GM19351 (cell line): ENCODE measurements around the gene DCAF15.
A peak's percentile ranks its signal among the peaks of the same experiment; 100 is the strongest.
"Not testable (repeated sequence)": the region's sequence is repeated elsewhere in the genome, so short reads cannot be mapped to it uniquely, and the experiment has no call there.

ENCODE experiments used
- ATAC-seq: cut with Tn5 transposase; IDR thresholded peaks from one replicate; pipeline ENCODE4 v1.9.1; 2021; ENCODE audit warnings: mild to moderate bottlenecking, moderate library complexity; ENCODE audit not compliant: unreplicated experiment

Gene DCAF15, protein sequence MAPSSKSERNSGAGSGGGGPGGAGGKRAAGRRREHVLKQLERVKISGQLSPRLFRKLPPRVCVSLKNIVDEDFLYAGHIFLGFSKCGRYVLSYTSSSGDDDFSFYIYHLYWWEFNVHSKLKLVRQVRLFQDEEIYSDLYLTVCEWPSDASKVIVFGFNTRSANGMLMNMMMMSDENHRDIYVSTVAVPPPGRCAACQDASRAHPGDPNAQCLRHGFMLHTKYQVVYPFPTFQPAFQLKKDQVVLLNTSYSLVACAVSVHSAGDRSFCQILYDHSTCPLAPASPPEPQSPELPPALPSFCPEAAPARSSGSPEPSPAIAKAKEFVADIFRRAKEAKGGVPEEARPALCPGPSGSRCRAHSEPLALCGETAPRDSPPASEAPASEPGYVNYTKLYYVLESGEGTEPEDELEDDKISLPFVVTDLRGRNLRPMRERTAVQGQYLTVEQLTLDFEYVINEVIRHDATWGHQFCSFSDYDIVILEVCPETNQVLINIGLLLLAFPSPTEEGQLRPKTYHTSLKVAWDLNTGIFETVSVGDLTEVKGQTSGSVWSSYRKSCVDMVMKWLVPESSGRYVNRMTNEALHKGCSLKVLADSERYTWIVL

DNA sequence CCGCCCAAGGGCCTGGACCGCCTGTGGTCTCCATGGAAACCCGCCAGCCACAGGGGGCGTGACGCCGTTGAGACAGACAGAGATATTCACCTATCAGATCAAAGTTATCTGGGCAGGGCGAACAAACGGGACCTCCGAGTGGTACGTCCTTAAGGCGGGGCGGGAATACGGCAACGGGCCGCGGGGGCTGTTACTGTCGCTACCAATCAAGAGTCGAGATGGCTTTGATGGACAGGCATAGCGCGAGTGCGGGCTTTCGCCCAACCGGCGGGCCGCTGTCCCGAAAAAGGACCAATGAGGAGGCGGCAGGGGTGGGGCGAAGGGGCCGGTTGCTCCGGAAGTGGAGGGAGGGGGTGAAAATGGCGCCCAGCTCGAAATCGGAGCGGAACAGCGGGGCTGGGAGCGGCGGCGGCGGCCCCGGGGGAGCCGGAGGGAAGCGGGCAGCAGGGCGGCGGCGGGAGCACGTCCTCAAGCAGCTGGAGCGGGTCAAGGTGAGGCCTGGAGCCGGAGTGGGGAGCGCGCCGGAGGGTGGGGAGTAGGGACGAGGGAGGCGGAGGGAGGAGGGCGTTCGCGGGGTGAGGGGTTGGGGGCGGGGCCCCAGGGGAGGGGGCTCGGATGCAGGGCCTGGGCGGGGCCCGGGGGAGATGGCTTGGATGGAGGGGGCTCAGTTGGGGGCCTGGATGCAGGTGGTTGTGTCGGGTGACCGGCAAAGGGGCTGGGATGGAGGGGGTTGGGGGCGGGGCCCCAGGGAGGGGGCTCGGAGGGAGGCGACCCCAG, at the start of gene DCAF15:
DCAF15 (plus strand) TSS at position 356 of the 777 bp plus-strand sequence; CDS start at position 360, 4 bp downstream.
- ATAC-seq, result peak; percentile 96

DNA sequence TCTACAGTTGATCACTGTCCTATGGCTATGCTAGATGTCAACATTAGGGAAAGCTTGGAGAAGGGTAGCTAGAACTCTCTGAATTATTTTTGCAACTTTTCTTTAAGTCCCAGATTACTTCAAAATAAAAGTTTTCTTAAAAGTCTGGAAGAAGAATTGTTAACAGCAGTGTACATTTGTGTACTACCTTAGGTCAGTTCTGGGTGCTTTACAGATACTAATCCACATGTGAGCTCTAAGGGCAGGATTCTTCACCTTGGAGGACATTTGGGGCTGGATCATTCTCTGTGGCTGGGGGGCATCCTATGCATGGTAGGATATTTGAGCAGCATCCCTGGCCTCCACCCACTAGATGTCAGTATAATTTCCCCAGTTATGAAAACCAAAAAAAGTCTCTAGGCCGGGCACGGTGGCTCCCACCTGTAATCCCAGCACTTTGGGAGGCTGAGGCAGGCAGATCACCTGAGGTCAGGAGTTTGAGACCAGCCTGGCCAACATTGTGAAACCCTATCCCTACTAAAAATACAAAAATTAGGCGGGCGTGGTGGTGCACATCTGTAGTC, 49.2 kb upstream of the DCAF15 start:
- ATAC-seq, result no peak

DNA sequence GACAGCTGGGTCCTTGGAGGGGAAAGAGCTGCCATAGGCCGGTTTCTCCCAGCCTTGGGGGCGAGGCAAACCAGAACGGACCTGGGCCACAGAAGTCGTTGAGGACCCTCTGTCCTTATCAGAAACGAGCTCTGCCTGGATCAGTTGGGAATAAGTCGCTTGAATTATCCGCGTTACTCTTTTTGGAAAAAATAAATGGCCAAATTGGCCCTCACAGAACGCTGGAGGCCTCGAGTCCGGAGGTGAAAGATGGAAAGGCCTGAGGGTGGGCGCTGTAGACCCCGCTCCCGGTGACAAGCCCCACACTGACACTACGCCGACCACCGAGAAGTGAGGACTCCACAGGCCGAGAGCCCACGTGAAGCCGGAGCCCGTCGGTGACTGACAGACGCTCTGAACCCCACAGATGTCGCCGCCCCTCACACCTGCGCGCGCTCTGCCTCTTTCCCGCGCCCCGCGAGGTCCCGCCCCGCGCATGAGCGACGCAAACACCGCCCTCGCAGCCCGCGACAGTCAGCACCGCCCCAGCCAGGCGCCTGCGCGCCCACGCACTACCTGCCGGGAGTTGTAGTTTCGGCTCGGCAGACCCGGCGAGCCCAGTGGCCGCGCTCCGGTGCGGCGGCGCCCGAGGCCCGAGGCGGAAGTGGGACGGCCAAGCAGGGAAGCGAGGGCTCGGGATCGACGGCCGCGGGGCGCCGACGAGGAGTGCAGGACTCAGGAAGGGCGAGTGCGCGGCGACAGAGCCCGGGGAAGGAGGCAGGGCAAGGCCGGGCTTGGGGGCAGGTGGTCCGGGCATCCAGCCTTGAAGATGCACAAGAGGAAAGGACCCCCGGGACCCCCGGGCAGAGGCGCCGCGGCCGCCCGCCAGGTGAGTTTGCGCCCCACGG, 46.4 kb upstream of the DCAF15 start, which contains the start of the genes BRME1 and CC2D1A:
BRME1 (minus strand) TSS at position 484 of the 887 bp plus-strand sequence. CDS start 1,225 bp downstream, outside the sequence.
CC2D1A (plus strand) TSS at position 568 of the 887 bp plus-strand sequence; CDS start at position 809, 241 bp downstream.
- ATAC-seq, result peak; percentile 78

DNA sequence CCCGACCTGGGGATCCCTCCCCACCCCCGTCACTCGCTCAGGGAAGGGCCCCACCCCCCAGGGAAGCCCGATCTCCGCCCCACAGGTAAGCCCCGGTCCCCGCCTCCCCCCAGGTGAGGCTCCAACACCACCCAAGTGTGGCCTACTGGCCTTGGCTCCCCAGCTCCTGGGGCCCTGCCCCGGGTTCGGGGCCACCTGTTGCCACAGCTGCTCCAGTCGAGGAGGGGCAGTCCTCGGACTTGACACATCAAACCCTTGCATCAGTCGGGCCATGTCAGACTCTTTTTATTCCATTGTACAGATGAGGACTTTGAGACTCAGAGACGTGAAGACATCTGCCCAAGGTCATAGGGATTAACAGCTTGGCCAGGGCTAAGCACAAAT, 45.8 kb upstream of the DCAF15 start:
- ATAC-seq, result no peak

DNA sequence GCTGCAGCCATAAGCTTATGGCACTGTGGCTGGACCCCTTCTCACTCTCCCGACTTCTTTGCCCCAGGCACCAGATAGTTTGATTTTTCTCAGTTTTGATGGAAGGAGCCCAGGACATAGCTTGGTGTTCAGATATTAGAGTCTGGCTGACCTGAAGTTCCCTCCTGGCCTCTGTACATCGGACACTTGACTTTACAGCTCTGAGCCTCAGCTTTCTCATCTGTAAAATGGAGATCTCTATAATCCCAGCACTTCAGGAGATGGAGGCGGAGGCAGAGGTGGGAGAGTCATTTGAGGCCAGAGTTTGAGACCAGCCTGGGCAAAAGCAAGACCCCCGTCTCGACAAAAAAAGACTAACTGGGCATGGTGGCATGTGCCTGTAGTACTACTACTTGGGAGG, 45.4 kb upstream of the DCAF15 start:
- no peak for ATAC-seq

DNA sequence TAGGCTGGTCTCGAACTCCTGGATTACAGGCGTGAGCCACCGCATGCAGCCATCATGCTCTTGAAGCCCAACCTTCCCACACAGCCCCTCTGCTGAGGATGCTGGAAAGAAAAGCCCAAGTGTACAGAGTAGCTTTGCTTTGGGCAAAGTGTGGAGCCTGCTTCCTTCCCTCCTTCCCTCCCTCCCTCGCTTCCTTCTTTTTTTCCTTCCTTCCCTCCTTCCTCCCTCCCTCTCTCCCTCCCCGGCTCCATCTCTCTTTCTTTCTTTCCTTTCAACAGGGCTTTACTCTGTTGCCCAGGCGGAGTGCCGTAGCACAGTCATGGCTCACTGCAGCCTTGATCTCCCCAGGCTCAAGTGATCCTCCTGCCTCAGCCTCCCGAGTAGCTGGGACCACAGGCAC, 43.6 kb upstream of the DCAF15 start:
- ATAC-seq, result no peak

DNA sequence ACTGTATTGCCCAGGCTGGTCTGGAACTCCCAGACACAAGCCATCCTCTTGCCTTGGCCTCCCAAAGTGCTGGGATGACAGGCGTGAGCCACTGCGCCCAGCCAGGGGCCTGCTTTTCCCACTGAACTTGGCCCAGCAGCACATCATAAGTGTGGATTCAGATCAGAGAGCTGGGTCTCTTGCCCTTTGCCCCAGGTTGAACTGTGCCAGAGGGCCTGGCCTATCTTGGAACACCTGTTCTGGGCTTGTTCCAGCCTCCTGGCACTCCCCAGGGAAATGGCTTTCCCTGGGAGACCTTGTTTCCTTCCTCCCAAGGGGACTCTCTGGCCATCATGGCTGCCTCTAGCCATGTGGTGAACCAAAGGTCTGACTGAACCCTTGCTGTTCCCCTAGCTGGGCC, 42.9 kb upstream of the DCAF15 start:
- ATAC-seq, result no peak

DNA sequence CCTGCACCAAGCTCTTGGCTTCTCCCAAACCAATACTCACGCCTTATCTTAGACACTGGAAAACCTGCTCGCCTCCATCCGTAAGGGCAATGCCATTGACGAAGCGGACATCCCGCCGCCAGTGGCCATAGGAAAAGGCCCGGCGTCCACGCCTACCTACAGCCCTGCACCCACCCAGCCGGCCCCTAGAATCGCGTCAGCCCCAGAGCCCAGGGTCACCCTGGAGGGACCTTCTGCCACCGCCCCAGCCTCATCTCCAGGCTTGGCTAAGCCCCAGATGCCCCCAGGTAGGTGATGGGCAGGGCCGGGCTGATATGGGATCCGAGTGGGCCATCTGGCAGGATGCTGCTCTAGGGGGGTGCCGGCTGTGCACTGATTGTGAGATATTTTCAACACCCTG, 39.0 kb upstream of the DCAF15 start:
- ATAC-seq, result no peak

DNA sequence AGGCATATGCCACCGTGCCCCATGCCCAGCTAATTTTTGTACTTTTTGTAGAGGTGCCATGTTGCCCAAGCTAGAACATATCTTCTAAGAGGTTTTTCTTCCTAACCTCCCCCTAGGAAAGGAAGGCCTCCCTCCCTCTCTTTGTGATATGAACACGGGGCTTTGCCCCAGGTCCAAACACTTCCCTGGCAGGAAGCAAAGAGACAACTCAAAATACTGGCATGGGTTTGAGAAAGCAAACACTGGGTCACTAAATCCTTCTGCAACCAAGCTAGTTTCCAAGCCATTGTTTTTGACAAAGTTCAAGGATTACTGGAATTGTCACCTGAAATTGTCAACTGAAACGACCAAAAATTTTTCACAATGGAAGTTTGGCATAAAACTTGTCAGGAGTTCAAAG, 37.5 kb upstream of the DCAF15 start:
- ATAC-seq, result no peak

DNA sequence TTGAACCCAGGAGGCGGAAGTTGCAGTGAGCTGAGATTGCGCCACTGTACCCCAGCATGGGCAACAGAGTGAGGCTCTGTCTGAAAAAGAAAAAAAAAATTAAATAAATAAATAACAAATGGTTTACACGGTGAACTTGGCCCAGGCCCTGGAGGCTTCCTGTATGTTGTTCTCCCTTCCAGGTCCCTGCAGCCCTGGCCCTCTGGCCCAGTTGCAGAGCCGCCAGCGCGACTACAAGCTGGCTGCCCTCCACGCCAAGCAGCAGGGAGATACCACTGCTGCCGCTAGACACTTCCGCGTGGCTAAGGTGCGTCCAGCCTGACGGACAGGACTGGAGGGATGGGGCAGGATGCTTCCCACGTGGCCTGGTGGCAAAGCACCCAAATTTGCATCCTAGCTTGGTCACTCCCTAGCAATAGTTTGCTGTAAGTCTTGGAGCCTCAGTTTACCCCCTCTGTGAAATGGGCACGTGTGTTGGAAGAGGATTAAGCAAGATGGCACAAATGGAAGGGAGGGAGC, 34.4 kb upstream of the DCAF15 start:
- no peak for ATAC-seq

DNA sequence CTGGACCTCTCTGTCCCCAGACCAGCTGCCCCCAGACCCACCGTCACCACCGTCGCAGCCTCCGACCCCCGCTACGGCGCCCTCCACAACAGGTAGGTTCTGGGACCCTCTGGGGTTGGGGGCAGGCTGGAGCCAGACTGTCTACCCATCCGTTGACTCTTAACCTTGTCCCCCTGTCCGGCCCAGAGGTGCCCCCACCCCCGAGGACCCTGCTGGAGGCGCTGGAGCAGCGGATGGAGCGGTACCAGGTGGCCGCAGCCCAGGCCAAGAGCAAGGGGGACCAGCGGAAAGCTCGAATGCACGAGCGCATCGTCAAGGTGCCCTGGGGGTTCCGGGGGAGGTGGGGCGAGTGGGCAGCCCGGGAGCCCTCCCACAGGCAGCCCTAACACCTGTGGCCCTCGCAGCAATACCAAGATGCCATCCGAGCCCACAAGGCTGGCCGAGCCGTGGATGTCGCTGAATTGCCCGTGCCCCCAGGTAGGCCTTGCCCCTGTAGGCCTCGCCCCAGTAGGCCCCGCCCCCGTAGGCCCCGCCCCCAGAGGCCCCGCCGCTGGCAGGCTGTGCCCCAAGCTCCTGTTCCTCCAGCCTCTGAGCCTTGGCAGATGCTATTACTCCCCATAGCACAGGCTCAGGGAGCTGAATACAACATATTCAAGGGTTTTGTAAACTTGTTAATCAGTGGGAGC, 33.4 kb upstream of the DCAF15 start:
- ATAC-seq, result no peak

DNA sequence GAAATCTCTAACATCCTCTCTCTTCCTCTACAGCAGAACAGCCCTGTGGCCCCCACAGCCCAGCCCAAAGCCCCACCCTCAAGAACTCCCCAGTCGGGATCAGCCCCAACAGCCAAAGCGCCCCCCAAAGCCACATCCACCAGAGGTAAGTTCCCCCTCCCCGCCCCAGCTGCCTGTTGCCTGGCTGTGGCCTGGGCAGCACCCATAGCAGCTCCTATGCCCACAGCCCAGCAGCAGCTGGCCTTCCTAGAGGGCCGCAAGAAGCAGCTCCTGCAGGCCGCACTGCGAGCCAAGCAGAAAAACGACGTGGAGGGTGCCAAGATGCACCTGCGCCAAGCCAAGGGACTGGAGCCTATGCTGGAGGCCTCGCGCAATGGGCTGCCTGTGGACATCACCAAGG, 31.8 kb upstream of the DCAF15 start:
- no peak for ATAC-seq

DNA sequence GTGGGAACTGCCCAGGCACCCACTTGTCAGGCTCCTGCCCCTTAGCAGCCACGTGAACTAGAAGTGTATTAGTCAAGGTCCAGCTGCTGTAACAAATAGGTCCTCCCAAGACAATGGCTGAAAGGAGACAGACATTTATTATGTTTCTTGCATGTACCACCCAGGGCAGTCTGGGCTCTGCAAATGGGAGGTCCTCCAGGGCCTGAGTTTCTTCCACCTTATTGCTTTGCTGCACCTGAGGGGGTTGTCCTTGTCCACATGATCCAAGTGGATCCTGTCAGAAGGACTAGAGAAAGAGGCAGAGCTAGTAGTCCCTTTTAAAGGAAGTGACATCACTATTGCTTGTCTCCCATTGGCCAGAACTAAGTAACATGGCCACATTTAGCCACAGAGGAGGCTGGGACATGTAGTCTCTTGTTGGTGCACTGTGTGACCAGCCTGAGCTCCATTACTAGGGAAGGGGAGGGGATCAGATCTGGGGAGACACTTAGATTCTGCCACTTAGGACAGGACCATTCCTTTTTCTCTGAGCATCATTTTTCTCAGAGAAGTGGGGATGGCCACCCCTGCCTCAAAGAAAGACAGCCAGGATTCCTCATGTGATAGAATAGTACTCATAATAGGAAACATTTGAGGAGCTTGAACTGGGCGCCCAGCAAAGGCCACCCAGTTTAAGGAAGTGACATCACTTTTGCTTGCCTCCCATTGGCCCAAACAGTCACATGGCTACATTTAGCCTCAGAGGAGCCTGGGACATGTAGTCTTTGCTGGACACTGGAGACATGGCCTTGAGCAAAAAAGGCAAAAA, 31.2 kb upstream of the DCAF15 start:
- ATAC-seq, result no peak

DNA sequence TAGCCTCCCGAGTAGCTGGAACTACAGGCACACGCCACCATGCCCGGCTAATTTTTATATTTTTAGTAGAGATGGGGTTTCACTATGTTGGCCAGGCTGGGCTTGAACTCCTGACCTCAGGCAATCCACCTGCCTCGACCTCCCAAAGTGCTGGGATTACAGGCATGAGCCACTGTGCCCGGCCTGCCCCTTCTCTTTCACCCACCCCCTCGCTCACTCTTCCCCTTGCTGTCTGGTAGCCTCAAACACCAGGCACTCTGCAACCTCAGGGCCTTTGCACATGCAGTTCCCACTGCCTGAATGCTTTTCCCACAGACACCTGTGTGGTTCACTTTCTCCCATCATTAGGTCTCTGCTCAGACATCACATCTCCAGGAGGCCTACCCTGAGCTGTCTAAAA, 30.2 kb upstream of the DCAF15 start:
- not testable (repeated sequence) for ATAC-seq

DNA sequence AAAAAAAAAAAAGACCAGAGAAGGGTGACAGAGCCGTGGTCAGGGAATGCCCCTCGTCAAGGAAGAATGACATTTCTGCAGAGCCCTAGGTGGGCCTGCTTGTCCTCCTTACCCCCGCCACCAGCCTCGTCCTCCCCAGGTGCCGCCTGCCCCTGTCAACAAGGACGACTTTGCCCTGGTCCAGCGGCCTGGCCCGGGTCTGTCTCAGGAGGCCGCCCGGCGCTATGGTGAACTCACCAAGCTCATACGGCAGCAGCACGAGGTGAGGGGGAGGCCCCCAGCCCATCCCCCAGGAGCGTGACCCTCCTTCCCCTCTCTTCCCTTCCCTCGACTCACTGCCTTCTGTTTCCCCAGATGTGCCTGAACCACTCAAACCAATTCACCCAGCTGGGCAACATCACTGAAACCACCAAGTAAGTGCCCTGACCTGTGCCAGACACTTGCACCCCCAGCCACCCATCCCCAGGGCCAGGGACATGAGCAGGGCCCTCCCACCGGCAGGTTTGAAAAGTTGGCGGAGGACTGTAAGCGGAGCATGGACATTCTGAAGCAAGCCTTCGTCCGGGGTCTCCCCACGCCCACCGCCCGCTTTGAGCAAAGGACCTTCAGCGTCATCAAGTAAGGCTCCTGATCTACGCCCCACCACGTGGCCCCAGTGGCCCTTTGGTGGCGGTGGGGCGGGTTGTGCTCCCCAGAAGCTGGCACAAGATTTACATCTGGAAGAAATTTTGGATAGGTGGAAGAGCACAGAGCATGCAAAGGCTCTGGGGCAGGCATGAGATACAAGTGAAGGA, 28.9 kb upstream of the DCAF15 start:
- no peak for ATAC-seq

DNA sequence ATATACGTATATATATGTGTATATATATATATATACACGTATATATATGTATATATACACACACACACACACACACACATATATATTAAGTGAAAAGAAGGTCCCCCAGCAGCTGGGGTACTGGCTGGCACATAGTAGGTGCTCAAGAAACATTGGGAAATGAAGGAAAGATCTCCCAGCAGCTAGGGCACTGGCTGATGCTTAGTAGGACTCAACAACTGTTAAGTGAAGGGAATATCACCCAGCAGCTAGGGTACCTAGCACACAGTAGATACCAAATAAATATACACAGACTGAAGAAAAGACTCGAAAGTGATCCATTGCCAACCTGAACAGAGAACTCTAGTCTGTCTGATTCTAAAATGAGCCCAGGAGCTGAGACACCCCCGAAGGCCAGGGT, 26.3 kb upstream of the DCAF15 start:
- ATAC-seq, result no peak

DNA sequence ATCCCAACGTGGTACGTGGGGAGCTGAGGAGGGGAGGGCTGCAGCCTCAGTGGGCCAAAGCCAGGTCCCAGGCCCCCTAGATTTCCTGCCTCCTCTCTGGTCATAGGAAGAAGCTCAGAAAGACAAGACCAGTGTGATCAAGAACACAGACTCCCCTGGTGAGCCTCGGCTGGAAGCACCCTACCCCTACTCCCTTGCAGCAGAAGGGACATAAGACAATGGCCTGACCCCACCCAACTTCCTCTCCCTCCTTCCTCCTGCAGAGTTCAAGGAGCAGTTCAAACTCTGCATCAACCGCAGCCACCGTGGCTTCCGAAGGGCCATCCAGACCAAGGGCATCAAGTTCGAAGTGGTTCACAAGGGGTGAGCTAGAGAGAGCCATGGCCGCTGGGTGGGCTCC, 25.6 kb upstream of the DCAF15 start:
- no peak for ATAC-seq

DNA sequence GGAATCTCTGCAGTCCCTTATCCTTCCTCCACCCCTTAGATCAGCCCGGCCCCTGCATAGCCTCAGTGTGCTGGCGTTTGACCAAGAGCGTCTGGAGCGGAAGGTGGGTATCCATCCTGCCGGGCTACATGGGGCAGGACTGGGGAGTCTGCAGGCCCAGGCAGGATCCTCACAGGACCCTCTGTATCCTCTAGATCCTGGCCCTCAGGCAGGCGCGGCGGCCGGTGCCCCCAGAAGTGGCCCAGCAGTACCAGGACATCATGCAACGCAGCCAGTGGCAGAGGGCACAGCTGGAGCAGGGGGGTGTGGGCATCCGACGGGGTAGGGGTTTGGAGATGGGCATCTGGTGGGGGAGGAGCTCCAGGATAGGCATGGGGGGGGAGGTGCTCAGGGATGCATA, 23.0 kb upstream of the DCAF15 start:
- no peak for ATAC-seq
